Mucosa of stomach (tissue), 1 donor: ENCODE measurements around the gene ASB18.

Source experiments
- H3K27me3 ChIP-seq: one replicate; pipeline ENCODE4 v1.7.0; 2013; ENCODE audit warnings: mild to moderate bottlenecking, low read length; ENCODE audit not compliant: control insufficient read depth, insufficient read depth
- H3K36me3 ChIP-seq: one replicate; pipeline ENCODE4 v1.7.0; 2013; ENCODE audit warnings: low read length; ENCODE audit not compliant: control insufficient read depth, insufficient read depth
- H3K4me1 ChIP-seq: one replicate; pipeline ENCODE4 v1.7.0; 2013; ENCODE audit warnings: mild to moderate bottlenecking, low read length; ENCODE audit not compliant: control insufficient read depth, insufficient read depth
- H3K4me3 ChIP-seq: one replicate; pipeline ENCODE4 v1.7.0; 2013; ENCODE audit warnings: low read length
- H3K9ac ChIP-seq: one replicate; pipeline ENCODE4 v1.7.0; 2013; ENCODE audit warnings: mild to moderate bottlenecking, low read length, moderate library complexity
- H3K9me3 ChIP-seq: one replicate; pipeline ENCODE4 v1.7.0; 2013; ENCODE audit warnings: mild to moderate bottlenecking, low read length, moderate library complexity; ENCODE audit not compliant: control insufficient read depth
- donor health status: Pancreatic carcinoma.

Gene ASB18

DNA sequence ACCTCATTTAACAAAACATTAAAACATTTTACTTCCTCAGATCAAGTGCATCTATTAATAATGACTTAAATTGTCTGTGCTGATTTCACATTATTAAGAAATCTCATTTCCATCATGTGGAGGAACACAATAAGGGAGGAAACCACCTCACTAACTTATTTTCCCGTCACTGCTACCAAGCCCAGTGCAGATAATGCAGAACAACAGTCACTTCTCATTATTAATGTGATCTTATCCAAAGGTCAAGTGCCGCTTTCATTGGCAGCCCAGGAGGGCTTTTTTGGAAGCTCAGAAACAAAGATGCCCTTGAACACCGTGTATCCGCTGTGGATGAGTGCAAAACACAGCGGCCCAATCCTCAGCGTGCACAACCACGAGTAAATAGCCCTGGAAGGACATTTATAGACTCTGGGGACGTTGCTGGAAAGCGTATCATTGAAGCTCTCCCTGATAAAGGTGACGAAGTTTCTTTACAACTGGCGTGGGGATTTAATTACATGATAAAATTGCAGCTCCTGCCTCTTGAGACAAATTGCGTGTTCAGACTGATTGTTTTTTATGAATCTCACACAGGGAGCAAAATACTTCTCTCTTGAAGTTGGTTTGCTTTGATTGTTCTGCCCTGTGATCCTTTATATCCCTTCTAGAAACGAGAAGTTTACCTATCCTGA is 13.2 kb downstream of the ASB18 start:
- Histone ChIP-seq H3K9me3 (no peaks in the 10 kb centered on the region), H3K4me1 (no peaks in the 10 kb centered on the region), H3K36me3 (no peaks in the 10 kb centered on the region), H3K9ac (no peak overlapping the region), H3K27me3 (no peaks in the 10 kb centered on the region), H3K4me3 (no peak overlapping the region)

DNA sequence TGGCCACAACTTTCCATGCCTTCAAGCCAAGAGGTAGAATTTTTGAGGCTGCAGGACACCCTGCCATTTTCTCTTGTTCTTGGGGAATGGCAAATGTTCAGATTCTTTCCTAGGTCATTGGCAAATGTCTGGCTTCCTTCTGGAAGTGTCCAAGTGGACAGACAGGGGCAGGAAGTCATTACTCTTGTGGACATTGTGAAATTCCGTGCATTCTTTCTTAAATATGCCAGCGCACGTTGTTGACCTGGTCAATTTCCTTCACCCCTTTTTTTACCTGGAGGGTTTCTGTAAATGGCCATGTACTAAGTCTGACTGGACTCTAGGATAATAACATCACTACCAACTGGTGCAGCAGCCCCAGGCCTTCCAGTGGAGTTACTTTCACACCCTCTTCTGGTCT is 13.9 kb downstream of the ASB18 start:
- H3K9me3 ChIP-seq, result no peaks in the 10 kb centered on the region
- H3K4me1 ChIP-seq, result no peaks in the 10 kb centered on the region
- H3K27me3 ChIP-seq, result no peaks in the 10 kb centered on the region
- H3K4me3 ChIP-seq, result no peak overlapping the region
- H3K36me3 ChIP-seq, result no peaks in the 10 kb centered on the region
- H3K9ac ChIP-seq, result no peak overlapping the region

DNA sequence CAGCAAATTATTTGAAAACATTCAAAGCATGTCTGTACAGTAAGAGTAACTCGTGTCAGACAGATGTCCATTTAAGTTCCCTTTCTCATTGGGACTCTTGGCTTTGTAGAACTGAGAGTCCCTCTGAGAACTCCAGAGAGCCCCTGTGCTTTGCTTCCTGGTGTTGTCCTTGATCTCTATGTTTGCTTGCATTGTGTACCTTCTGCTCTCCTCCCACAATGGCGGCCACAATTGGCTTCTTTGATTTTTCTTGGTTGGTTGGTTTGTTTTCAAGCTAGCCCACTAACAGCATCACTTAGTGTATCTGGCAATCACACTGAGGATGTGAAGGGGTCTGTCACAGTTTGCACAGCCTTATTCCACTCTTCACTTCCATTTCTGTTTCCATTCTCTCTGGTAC is 15.1 kb downstream of the ASB18 start:
- Histone ChIP-seq H3K27me3 (peaks cover 4% of the 10 kb centered on the region), H3K36me3 (no peaks in the 10 kb centered on the region), H3K9me3 (no peaks in the 10 kb centered on the region), H3K4me1 (no peaks in the 10 kb centered on the region), H3K4me3 (no peak overlapping the region), H3K9ac (no peak overlapping the region)

DNA sequence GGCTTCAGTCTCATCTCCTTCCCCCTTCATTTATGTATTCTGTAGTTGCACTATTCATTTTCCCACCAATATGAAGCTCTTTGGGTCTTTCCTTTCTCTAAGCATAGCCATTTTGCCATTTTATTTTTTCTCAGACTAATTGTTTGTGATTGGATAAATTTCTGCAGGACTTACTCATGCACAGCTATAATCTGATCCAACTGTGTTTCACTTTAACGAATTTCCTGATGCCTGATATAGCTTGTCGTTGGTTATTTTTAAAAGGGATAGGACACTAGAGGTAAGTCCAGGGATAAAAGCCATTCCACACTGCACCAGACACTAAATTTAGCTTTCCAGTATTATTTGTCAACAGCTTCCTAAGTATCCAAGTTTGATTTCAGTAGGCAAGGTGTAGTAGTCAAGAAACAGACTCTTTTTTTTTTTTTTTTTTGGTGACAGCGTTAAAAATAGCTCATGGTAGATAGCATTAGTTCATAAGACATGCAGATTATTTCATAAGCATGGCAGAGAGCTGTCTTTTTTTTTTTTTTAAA is 17.4 kb downstream of the ASB18 start:
- Histone ChIP-seq H3K9me3 (no peaks in the 10 kb centered on the region), H3K4me3 (no peak overlapping the region), H3K36me3 (no peaks in the 10 kb centered on the region), H3K27me3 (peaks cover 4% of the 10 kb centered on the region), H3K9ac (no peak overlapping the region), H3K4me1 (no peaks in the 10 kb centered on the region)

GRCh38 chr2:236244256-236244655 is 19.9 kb downstream of the ASB18 start:
- Histone ChIP-seq H3K27me3 (peaks cover 16% of the 10 kb centered on the region), H3K36me3 (no peaks in the 10 kb centered on the region), H3K4me3 (no peak overlapping the region), H3K9me3 (no peaks in the 10 kb centered on the region), H3K9ac (no peak overlapping the region), H3K4me1 (no peaks in the 10 kb centered on the region)

DNA sequence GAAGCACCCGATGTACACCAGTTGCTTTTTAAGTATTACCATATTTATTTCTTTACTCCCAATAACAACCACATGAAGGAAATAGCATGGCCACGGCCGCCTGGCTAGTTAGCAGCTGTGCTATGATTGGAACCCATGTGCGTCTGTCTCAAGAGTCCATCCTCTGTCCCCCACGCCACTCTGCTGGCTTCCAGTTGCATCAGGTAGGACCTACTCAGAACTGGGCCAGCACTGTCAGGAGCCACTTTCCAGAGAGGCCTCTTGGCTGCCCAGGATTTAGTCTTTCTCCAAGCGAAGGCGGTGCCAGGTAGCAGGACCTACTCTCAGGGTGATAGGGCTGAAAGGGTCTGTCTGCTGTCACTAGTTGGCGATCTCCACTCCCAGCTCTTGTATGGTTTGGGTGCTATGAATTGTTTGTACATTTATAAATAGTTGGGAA is 22.1 kb downstream of the ASB18 start:
- no peak overlapping the region for H3K4me3 ChIP-seq
- no peaks in the 10 kb centered on the region for H3K9me3 ChIP-seq
- no peak overlapping the region for H3K9ac ChIP-seq
- H3K27me3 ChIP-seq, result peaks cover 32% of the 10 kb centered on the region
- H3K36me3 ChIP-seq, result no peaks in the 10 kb centered on the region
- H3K4me1 ChIP-seq, result no peaks in the 10 kb centered on the region

- Histone ChIP-seq H3K4me1 (no peaks in the 10 kb centered on the region), H3K9ac (no peak overlapping the region), H3K4me3 (no peak overlapping the region), H3K27me3 (peaks cover 38% of the 10 kb centered on the region), H3K36me3 (no peaks in the 10 kb centered on the region), H3K9me3 (no peaks in the 10 kb centered on the region)
Measured at GRCh38 chr2:236241181-236242056, 22.8 kb downstream of the ASB18 start.

DNA sequence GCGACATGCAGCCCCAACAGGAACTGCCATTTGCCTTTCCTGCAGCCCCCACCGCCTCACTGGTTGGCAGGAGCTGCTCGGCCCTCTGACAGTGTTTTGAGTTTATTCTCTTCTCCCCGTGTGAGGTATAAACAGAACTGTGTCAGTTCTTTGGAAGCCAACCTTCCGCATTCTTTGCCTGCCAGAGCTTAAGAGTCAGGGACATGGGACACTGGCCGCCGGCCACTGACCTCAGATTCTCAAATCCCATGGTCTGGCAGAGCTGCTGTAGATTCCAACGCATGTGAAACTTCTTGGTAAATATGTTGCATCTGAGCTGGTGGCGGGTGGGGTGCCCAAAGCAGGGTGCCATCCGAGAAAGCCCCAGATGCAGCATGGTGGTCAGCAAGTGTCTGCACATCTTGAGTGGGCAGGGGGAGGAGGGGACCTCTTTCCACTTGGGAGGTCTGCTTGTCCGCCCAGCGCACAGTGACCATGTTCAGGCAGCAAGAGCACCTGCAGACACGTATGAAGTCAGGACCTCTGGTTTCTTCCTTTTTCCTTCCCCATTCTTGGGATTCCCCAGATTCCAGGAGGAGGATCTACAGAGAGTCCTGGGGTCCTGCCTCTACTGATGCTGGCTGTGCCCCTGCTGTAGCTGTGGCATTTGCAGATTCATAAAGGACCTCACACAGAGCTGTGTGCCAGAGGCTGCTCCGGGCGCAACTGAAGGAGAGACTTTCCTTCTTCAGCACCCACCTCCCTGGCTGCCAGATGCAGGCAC is 23.8 kb downstream of the ASB18 start:
- Histone ChIP-seq H3K9me3 (no peaks in the 10 kb centered on the region), H3K27me3 (peaks cover 48% of the 10 kb centered on the region), H3K4me1 (no peaks in the 10 kb centered on the region), H3K36me3 (no peaks in the 10 kb centered on the region), H3K9ac (no peak overlapping the region), H3K4me3 (no peak overlapping the region)

GRCh38 chr2:236239276-236240065 is 24.7 kb downstream of the ASB18 start:
- H3K36me3 ChIP-seq, result no peaks in the 10 kb centered on the region
- no peaks in the 10 kb centered on the region for H3K4me1 ChIP-seq
- H3K9me3 ChIP-seq, result no peaks in the 10 kb centered on the region
- peaks cover 48% of the 10 kb centered on the region for H3K27me3 ChIP-seq
- H3K9ac ChIP-seq, result no peak overlapping the region
- H3K4me3 ChIP-seq, result no peak overlapping the region

- H3K9ac ChIP-seq, result no peak overlapping the region
- H3K4me3 ChIP-seq, result no peak overlapping the region
- peaks cover 53% of the 10 kb centered on the region for H3K27me3 ChIP-seq
- H3K4me1 ChIP-seq, result no peaks in the 10 kb centered on the region
- H3K36me3 ChIP-seq, result no peaks in the 10 kb centered on the region
- H3K9me3 ChIP-seq, result no peaks in the 10 kb centered on the region
Measured at GRCh38 chr2:236238751-236239150, 25.5 kb downstream of the ASB18 start.

DNA sequence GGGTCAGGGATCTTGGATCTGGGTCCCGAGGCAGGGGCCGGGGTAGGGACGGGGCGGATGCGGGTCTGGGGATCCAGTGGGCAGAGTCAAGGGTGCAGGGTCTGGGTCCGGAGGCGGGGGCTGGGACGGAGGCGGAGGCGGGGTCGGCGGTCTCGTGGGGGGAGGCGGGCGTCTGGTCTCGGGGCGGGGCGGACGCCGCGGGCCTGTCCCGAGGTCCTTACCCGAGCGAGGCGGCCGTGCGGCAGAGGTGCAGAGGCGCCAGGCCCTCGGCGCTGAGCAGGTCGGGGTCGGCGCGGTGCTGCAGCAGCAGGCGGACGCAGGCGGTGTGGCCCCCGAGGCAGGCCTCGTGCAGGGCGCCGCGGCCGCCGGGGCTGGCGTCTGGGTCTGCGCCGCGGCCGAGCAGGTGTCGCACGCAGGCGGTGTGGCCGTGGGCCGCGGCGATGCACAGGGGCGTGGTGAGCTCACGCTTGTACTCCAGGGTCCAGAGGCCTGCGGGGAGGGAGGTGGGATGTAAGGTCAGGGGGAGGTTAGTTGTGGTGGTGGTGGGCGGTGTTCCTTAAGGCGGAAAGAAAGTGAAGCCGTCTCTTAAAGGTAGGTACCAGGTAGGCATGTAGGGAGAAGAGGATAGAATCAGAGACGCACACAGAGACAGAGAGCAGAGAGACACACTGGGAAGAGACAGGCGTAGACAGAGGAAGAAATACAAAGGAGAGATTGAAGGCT is 26.6 kb downstream of the ASB18 start:
- H3K4me1 ChIP-seq, result no peaks in the 10 kb centered on the region
- H3K9me3 ChIP-seq, result no peaks in the 10 kb centered on the region
- no peak overlapping the region for H3K4me3 ChIP-seq
- peaks cover 53% of the 10 kb centered on the region for H3K27me3 ChIP-seq
- no peaks in the 10 kb centered on the region for H3K36me3 ChIP-seq
- no peak overlapping the region for H3K9ac ChIP-seq
